GM23338 (cell line): ENCODE results near the gene REV3L.

ENCODE experiments used
- CREB1 ChIP-seq: fragments of 250-450 bp; sonication (Bioruptor Pico); IDR thresholded peaks from 2 replicates; pipeline ENCODE4 v1.5.0; 2020; ENCODE audit warnings: low read depth, mild to moderate bottlenecking, moderate library complexity
- EZH2 ChIP-seq: fragments of 200-600 bp; sonication (generic); IDR thresholded peaks from one replicate; pipeline ENCODE4 v1.8.0; 2017; ENCODE audit warnings: antibody characterized with exemption, mild to moderate bottlenecking, low read depth; ENCODE audit not compliant: unreplicated experiment
- TF ChIP-seq, protein P1 (sequence below), 2 experiments: fragments of 200-600 bp in 1 of 2; sonication (generic) in 1 of 2; conservative IDR thresholded peaks; 2 replicates each; pipeline versions ENCODE4 v1.5.1 to v1.6.1; 2016 to 2017; ENCODE audit warnings: antibody characterized with exemption in 2 of 2, low read depth in 2 of 2, mild to moderate bottlenecking in 2 of 2, moderate library complexity in 1 of 2

DNA sequence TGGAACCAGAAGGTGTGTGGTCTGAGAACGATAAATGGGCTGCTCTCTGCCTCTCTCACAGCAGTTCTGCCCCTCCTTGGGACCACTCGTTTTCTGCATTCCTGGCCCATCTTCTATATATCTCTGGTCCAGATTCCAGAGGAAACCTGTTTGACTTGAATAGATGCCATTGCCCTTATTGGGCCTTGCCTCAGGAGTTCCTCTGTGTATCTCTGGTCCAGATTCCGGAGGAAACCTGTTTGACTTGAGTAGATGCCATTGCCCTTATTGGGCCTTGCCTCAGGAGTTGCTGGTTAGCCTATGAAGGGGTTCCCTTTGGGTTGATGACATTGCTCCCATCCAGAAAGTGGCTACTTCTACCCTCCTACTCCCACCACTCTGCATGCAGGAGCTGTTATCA lies 206.3 kb downstream of the REV3L start:
- TF ChIP-seq EZH2 = no peak
- TF ChIP-seq, protein P1, sequence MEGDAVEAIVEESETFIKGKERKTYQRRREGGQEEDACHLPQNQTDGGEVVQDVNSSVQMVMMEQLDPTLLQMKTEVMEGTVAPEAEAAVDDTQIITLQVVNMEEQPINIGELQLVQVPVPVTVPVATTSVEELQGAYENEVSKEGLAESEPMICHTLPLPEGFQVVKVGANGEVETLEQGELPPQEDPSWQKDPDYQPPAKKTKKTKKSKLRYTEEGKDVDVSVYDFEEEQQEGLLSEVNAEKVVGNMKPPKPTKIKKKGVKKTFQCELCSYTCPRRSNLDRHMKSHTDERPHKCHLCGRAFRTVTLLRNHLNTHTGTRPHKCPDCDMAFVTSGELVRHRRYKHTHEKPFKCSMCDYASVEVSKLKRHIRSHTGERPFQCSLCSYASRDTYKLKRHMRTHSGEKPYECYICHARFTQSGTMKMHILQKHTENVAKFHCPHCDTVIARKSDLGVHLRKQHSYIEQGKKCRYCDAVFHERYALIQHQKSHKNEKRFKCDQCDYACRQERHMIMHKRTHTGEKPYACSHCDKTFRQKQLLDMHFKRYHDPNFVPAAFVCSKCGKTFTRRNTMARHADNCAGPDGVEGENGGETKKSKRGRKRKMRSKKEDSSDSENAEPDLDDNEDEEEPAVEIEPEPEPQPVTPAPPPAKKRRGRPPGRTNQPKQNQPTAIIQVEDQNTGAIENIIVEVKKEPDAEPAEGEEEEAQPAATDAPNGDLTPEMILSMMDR (conservative IDR thresholded peaks at IDR 0.05; ENCODE audit: low read depth in 2 of 2) = no peak
- no peak for TF ChIP-seq CREB1
